HuH-7 (cell line): ENCODE measurements around the gene SYT17.

ENCODE experiments used
- DNase-seq: peaks from one replicate; pipeline ENCODE4 v3.0.0; 2011; ENCODE audit warnings: low spot score

The SYT17 gene

GRCh38 chr16:19265380-19265930 lies 97.4 kb downstream of the SYT17 start:
- DNase-seq: no peak

DNA sequence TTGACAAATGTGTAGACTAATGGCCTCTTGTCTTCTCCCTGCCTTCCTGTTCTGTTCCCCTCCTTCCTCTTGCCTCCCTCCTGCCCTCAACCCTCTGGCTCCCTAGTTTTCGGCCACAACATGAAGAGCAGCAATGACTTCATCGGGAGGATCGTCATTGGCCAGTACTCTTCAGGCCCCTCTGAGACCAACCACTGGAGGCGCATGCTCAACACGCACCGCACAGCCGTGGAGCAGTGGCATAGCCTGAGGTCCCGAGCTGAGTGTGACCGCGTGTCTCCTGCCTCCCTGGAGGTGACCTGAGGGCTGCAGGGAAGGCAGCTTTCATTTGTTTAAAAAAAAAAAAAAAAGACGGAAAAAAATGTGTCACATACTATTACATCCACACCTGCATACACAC lies 98.7 kb downstream of the SYT17 start:
- DNase-seq: no peak

GRCh38 chr16:19269098-19269497 lies 101.1 kb downstream of the SYT17 start:
- no peak for DNase-seq

- DNase-seq: no peak
These were observed 106.2 kb downstream of the SYT17 start for GRCh38 chr16:19274165-19274797.

GRCh38 chr16:19278403-19278802 lies 110.4 kb downstream of the SYT17 start:
- no peak for DNase-seq

GRCh38 chr16:19281246-19281645 lies 113.2 kb downstream of the SYT17 start:
- DNase-seq: no peak

GRCh38 chr16:19282101-19282500 lies 114.1 kb downstream of the SYT17 start:
- no peak for DNase-seq

DNA sequence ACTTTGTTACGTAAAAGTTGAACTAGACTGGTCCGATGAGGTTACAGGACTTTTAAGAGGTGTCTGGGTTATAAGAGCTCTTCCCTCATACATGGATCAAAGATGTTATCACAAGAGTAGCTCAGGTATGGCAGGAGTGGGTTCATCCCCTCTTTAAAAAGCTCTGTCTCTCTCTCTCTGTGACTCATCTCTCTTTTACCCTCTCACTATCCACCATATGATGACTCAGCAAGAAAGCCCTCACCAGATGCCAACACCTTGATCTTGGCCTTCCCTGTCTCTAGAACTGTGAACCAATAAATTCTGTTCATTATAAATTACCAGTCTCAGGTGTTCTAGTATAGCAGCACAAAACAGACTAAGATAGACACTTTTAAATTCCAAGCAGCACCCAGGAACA lies 115.6 kb downstream of the SYT17 start:
- DNase-seq: no peak

- no peak for DNase-seq
These were observed 116.2 kb downstream of the SYT17 start for GRCh38 chr16:19284207-19284606.

DNA sequence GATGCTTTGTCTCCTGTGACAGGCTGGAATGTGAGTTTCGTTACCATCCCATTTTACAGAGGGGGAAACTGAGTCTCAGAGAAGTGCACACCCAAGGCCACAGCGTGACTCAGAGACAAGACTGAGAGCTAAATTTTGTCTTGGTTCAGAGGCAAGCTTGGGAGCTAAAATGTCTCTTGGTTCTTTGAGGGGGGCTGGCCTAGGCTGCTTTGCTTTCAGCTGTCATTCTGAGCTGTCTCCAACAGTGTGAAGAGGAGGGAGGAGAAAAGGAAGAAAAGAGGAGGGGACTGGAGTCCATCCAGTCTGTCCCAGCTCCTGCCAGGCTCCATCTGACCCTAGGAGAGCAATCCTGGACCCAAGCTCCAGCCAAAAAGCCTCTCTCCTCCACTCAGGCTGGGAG lies 117.4 kb downstream of the SYT17 start, which contains the start of gene CLEC19A:
Gene CLEC19A (plus strand): TSS at position 301 of the 400 bp plus-strand sequence. CDS start 121 bp downstream, outside the sequence.
- DNase-seq: no peak

- no peak for DNase-seq
These were observed 118.8 kb downstream of the SYT17 start for GRCh38 chr16:19286827-19287226.

DNA sequence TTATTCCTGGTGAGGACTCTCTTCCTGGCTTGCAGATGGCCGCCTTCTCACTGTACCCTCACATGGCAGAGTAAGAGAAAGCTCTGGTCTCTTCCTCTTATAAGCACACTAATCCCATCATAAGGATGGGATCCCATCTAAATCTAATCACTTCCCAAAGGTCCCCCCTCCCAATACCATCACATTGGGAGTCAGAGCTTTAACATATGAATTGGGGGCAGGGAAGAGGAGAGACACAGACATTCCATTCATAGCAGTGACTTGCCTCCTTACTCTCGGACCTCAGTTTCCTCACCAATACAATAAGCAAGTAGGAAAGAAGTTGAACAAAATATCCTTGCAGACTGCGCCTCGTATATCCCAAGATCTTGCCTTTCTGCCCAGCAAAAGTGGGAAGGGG lies 119.2 kb downstream of the SYT17 start:
- DNase-seq: no peak

GRCh38 chr16:19288872-19289799 lies 121.1 kb downstream of the SYT17 start:
- no peak for DNase-seq

DNA sequence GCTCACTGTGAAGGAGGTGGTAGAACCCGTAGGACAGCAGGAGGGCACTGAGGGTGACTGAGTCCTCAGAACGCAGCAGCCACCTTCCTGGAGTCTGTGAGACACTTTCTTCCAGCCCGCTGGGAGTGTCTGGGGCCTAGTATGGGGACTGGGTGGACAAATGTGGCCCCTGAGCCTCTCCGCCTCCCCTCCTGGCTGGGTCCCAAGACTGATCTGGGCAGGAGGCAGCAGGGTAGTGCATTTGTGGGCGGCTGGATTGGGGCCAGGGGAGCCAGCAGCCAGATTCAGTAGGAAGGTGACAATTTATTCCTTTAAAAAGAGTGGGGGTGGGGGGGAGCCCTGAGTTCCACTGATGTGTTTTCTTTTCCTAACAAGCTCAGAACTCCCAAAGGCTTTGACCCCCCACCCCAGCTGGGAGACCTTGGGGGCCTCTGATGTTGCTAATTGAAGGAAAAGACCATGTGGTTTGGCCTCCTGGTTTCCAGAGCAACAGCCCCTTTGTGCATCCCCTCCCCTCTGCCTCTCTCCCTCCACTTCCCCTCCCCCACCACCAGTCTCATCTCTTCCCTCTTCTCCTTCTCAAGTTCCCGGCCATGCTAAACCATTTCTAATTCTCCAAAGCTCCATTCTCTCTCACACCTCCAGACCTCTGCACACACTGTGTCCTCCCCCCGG lies 121.9 kb downstream of the SYT17 start:
- DNase-seq: no peak

GRCh38 chr16:19290860-19291259 lies 122.8 kb downstream of the SYT17 start:
- no peak for DNase-seq

- no peak for DNase-seq
These were observed 123.4 kb downstream of the SYT17 start for GRCh38 chr16:19291475-19291874.

DNA sequence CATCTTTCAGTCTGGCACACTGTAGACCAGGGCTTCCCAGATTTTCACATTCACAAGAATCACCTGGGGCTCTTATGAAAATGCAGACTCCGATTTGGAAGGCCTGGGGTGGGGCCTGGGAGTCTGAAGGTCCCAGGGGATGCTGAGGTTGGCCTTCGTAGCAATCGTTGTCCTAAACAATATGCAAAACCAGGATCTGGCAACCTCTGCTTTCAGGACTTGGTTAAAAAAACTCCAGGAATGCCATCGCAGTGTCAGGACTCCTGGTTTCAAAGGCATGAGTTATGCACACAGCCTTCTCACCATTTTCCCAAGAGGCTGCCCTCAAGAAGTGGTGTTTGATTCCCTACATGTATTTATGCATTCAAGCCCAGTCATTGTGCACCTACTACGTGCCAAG lies 124.1 kb downstream of the SYT17 start:
- DNase-seq: no peak

DNA sequence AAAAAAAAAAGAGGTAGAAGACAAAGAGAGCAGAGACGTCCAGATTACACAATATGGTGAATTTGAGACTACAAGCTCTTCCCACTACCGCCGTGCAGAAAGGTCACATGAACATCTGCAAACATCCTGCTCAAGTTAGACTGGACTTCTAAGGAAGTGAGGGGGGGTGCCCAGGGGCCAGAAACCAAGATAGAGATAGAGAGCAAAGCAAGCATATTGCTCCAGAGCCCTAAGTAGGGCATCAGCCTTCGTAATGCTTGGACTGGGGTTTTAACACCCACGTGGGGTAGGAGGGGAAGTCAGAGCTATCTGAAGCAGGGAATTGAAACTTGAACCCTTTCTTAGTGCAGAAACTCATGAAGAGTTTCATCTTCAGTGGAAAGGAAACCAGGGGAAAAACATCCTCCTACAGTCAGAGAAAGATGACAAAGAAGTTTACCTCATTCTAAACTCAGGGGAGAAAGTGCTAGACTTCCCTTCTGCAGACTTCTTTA lies 126.2 kb downstream of the SYT17 start:
- no peak for DNase-seq

- DNase-seq: no peak
These were observed 127.4 kb downstream of the SYT17 start for GRCh38 chr16:19295393-19295792.

DNA sequence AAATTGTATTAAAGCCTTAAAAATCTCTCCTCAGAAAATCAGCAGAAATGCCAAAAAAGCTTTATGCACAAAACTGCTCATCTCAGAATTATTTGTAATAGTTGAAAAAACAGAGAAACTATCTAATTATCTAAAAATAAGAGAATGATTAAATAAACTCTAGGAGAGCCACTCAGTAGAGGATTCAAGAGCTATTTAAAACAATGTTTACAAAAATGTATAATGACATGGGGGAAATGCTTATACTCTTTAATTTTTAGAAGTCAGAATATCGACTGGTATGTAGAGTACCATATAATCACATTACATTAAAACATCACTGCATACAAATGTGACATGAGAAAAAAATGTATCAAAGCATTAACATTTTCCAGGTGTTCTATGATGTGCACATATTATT lies 129.4 kb downstream of the SYT17 start:
- no peak for DNase-seq

DNA sequence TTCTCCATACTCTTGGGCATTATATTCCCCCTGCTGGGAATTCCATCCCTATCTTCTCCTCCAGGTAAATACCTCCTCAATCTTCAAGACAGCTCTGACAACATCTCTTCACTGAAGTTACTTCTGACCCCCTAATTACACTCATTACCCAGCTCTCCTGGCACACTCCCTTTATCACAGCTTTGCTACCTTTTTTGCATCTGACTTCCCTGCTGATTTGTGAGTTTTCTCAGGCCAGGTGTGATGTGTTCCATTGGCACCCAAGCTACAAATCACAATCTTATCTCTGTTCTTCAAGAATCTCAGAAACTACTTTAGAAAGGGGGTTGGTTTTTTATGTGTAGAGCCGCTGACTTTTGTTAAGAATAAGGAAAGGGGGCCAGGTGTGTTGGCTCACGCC lies 131.5 kb downstream of the SYT17 start:
- DNase-seq: no peak

DNA sequence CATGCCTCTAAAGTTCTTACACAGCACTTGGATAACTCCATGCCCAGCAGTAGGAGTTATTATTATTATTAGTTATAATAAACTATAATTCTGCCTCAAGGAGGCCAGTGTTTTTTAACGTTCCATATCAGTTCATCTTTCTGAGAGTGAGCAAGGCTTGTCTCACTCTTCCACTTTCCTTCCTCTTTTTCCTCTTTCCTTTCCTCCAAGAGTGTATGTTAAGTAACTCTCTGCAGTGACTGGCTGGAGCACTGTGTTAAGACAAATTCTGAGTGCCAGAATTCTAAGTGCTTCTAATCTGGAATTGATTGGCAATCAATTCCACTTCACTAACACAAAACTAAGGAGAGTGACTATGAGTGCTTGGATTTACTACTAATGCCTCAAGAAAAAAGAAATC lies 133.9 kb downstream of the SYT17 start:
- no peak for DNase-seq
